Adipose tissue (tissue), 3 donors: ENCODE measurements around the gene ANGPTL4. TPM values are rescaled to one million over a fixed set of nuclear protein-coding genes. Genes with fewer than 3 reads are reported as not detected.

ENCODE experiments used
- polyA plus RNA-seq, 3 donors: library from polyadenylated mRNA; stranded (reverse); fragments of 200-250 nt; gene quantifications; one replicate each; pipeline ENCODE4 v1.2.3, GENCODE V29; 2013
- donor health status: healthy with polysubstance abuse.
- donor health status: Bipolar disorder and iron deficiency.
- donor health status: healthy.

The ANGPTL4 gene
- polyA plus RNA-seq, 3 donors, result 43.9 to 297 (median 47.8) TPM

Other genes starting within 250 kb of the ANGPTL4 start
- gene FBN3, start 214.6 kb upstream of the ANGPTL4 start, polyA plus RNA-seq, result under 1 TPM in 2 of 3 donors, not detected in 1; 0.01 to 0.05 TPM
- 10 to 100 TPM; 16.2 to 66.3 (median 23.4) TPM for gene CERS4, start 154.8 kb upstream of the ANGPTL4 start, polyA plus RNA-seq
- gene CD320, start 55.8 kb upstream of the ANGPTL4 start, polyA plus RNA-seq, result 10 to 100 TPM; 29.4 to 91.2 (median 40.7) TPM
- gene NDUFA7, start 42.8 kb upstream of the ANGPTL4 start, polyA plus RNA-seq, result 100 to 1,000 TPM in 1 of 3 donors, 10 to 100 TPM in 2; 60.4 to 144 (median 76.1) TPM
- gene RPS28, start 42.7 kb upstream of the ANGPTL4 start, polyA plus RNA-seq, result 100 to 1,000 TPM; 541 to 965 (median 935) TPM
- gene KANK3, start 20.9 kb upstream of the ANGPTL4 start, polyA plus RNA-seq, result 10 to 100 TPM in 2 of 3 donors, 1 to 10 TPM in 1; 5.1 to 31.9 (median 30.5) TPM
- 100 to 1,000 TPM in 1 of 3 donors, 10 to 100 TPM in 2; 80.4 to 105 (median 86.1) TPM for gene RAB11B, start 26.2 kb downstream of the ANGPTL4 start, polyA plus RNA-seq
- 10 to 100 TPM; 13.4 to 97.9 (median 58.4) TPM for gene MARCHF2, start 49.1 kb downstream of the ANGPTL4 start, polyA plus RNA-seq
- 100 to 1,000 TPM in 2 of 3 donors, 10 to 100 TPM in 1; 83.6 to 182 (median 105) TPM for gene HNRNPM, start 80.8 kb downstream of the ANGPTL4 start, polyA plus RNA-seq
- 1 to 10 TPM in 2 of 3 donors, under 1 TPM in 1; 0.32 to 3.4 (median 1.0) TPM for gene PRAM1, start 138.5 kb downstream of the ANGPTL4 start, polyA plus RNA-seq
- 10 to 100 TPM in 2 of 3 donors, 1 to 10 TPM in 1; 9.2 to 27.3 (median 13.9) TPM for gene ZNF414, start 150.0 kb downstream of the ANGPTL4 start, polyA plus RNA-seq
- 10 to 100 TPM in 2 of 3 donors, 1 to 10 TPM in 1; 2.0 to 21.3 (median 18.9) TPM for gene MYO1F, start 213.3 kb downstream of the ANGPTL4 start, polyA plus RNA-seq
- 10 to 100 TPM; 11.0 to 29.6 (median 21.5) TPM for gene ADAMTS10, start 246.6 kb downstream of the ANGPTL4 start, polyA plus RNA-seq